ENCODE data around the gene OOSP3. TPM values are rescaled to one million over a fixed set of nuclear protein-coding genes. Genes with fewer than 3 reads are reported as not detected.

The OOSP3 gene
- total RNA-seq, 1 experiment from 2014 or later, result not detected

- H3K79me2 ChIP-seq (ENCODE audit: insufficient read depth, low read length), result no peaks in the 10 kb centered on the region
- intact Hi-C loops (cut with micrococcal nuclease), result no loop called here
- no peak overlapping the region for H3K9ac ChIP-seq (ENCODE audit: low read length)
- H3K4me3 ChIP-seq (replicated peaks in 1 of 2; ENCODE audit: low read depth in 1 of 2, low read length in 2 of 2), result no peak overlapping the region
- BruUV-seq (replicated peaks), result no TSS peak
- H3K27ac ChIP-seq (ENCODE audit: low read depth, low read length), result no peak overlapping the region
- no peak overlapping the region for H2AFZ ChIP-seq (ENCODE audit: low read depth, low read length, poor library complexity, severe bottlenecking)
- H3K4me1 ChIP-seq (ENCODE audit: control insufficient read depth in 1 of 2, insufficient read depth in 2 of 2, low read length in 2 of 2), result no peaks in the 10 kb centered on the region
- TF ChIP-seq SRF (IDR thresholded peaks at IDR 0.05; ENCODE audit: low read depth) (no peak), ZNF274 (IDR thresholded peaks at IDR 0.05; ENCODE audit: low read depth, low read length) (no peak), JUND (IDR thresholded peaks at IDR 0.05) (no peak), POLR2A (IDR thresholded peaks at IDR 0.05; ENCODE audit: borderline replicate concordance, extremely low read depth, insufficient read depth, insufficient read length) (no peak), SP1 (IDR thresholded peaks at IDR 0.05; ENCODE audit: low read depth) (no peak), EZH2 (IDR thresholded peaks at IDR 0.05) (no peak), CEBPB (IDR thresholded peaks at IDR 0.05; ENCODE audit: low read depth) (no peak), SIN3A (IDR thresholded peaks at IDR 0.05; ENCODE audit: low read depth) (no peak), CBX3 (IDR thresholded peaks at IDR 0.05; ENCODE audit: low read depth) (no peak), FOSL1 (IDR thresholded peaks at IDR 0.05; ENCODE audit: low read depth) (no peak), ZBTB33 (IDR thresholded peaks at IDR 0.05; ENCODE audit: extremely low read depth, insufficient replicate concordance, low read length) (no peak)
- TF ChIP-seq, protein P1, sequence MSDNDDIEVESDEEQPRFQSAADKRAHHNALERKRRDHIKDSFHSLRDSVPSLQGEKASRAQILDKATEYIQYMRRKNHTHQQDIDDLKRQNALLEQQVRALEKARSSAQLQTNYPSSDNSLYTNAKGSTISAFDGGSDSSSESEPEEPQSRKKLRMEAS (IDR thresholded peaks at IDR 0.05), result no peak
- TF ChIP-seq, protein P2, sequence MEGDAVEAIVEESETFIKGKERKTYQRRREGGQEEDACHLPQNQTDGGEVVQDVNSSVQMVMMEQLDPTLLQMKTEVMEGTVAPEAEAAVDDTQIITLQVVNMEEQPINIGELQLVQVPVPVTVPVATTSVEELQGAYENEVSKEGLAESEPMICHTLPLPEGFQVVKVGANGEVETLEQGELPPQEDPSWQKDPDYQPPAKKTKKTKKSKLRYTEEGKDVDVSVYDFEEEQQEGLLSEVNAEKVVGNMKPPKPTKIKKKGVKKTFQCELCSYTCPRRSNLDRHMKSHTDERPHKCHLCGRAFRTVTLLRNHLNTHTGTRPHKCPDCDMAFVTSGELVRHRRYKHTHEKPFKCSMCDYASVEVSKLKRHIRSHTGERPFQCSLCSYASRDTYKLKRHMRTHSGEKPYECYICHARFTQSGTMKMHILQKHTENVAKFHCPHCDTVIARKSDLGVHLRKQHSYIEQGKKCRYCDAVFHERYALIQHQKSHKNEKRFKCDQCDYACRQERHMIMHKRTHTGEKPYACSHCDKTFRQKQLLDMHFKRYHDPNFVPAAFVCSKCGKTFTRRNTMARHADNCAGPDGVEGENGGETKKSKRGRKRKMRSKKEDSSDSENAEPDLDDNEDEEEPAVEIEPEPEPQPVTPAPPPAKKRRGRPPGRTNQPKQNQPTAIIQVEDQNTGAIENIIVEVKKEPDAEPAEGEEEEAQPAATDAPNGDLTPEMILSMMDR (IDR thresholded peaks at IDR 0.05 in 2 of 3, conservative IDR thresholded peaks at IDR 0.05 in 1 of 3; ENCODE audit: borderline replicate concordance in 1 of 3, insufficient read depth in 1 of 3, low read depth in 2 of 3, low read length in 2 of 3), result no peak
- DNase-seq (ENCODE audit: low read depth, low spot score) (no peak), ATAC-seq (no peak)
- H3K9me3 ChIP-seq (ENCODE audit: control insufficient read depth in 1 of 2, insufficient read depth in 1 of 2, low read depth in 1 of 2, low read length in 2 of 2), result peaks cover 0 to 9% of the 10 kb centered on the region in 2 experiments; a peak in 2 of 4 replicates
- H3K27me3 ChIP-seq (ENCODE audit: insufficient read depth, low read length), result no peaks in the 10 kb centered on the region
- RAD21 ChIA-PET (ENCODE audit: low non-redundant PET in 1 of 2, low total read pairs in 2 of 2, uncharacterized antibody in 2 of 2, unreplicated experiment in 2 of 2), result no interaction called here
- H3K9me2 ChIP-seq (ENCODE audit: insufficient read depth), result no peaks in the 10 kb centered on the region
- no peaks in the 10 kb centered on the region for H4K20me1 ChIP-seq (ENCODE audit: insufficient read depth)
- POLR2A ChIA-PET, result no interaction called here
- CTCF ChIA-PET, result interaction anchor here (0.9 kb wide), 1 partner anchor 13 kb away, joined by 3 read pairs; no protein-coding TSS in a partner anchor
- no peaks in the 10 kb centered on the region for H3K36me3 ChIP-seq (ENCODE audit: control insufficient read depth in 1 of 2, insufficient read depth in 2 of 2, low read length in 2 of 2)
- no peak overlapping the region for H3K4me2 ChIP-seq (ENCODE audit: low read length)
Observed at GRCh38 chr11:59931688-59932087, 53.1 kb downstream of the OOSP3 start.
